ENCODE measurements around the gene KIRREL3.

GRCh38 chr11:126660761-126661425, 339.7 kb downstream of the KIRREL3 start:
- TF ChIP-seq, protein P1, sequence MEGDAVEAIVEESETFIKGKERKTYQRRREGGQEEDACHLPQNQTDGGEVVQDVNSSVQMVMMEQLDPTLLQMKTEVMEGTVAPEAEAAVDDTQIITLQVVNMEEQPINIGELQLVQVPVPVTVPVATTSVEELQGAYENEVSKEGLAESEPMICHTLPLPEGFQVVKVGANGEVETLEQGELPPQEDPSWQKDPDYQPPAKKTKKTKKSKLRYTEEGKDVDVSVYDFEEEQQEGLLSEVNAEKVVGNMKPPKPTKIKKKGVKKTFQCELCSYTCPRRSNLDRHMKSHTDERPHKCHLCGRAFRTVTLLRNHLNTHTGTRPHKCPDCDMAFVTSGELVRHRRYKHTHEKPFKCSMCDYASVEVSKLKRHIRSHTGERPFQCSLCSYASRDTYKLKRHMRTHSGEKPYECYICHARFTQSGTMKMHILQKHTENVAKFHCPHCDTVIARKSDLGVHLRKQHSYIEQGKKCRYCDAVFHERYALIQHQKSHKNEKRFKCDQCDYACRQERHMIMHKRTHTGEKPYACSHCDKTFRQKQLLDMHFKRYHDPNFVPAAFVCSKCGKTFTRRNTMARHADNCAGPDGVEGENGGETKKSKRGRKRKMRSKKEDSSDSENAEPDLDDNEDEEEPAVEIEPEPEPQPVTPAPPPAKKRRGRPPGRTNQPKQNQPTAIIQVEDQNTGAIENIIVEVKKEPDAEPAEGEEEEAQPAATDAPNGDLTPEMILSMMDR (optimal IDR thresholded peaks at IDR 0.05 in 1 of 3, IDR thresholded peaks at IDR 0.05 in 1 of 3, conservative IDR thresholded peaks at IDR 0.05 in 1 of 3; ENCODE audit: extremely low read depth in 1 of 3, insufficient read depth in 2 of 3, low read length in 3 of 3) = no peak
- no peak for TF ChIP-seq EZH2 (IDR thresholded peaks at IDR 0.05; ENCODE audit: low read length)
